ENCODE results near the gene MLX. TPM values are rescaled to one million over a fixed set of nuclear protein-coding genes. Genes with fewer than 3 reads are reported as not detected.

Gene MLX
- total RNA-seq, 1 experiment from 2014 or later: 45.3 TPM

DNA sequence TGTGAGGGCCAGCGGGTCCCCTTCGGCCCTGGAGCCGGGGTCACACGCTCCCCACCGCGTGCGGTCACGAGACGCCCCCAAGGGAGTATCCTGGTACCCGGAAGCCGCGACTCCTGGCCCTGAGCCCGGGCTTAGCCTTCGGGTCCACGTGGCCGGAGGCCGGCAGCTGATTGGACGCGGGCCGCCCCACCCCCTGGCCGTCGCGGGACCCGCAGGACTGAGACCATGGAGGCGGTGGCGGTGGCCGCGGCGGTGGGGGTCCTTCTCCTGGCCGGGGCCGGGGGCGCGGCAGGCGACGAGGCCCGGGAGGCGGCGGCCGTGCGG lies 30.9 kb upstream of the MLX start, which contains the start of gene NAGLU:
TSS of gene NAGLU (plus strand) at position 194 of the 324 bp plus-strand sequence. CDS start at position 226, 32 bp downstream.
- Histone ChIP-seq H3K9ac (ENCODE audit: extremely low read depth, insufficient read length, low read length) (peak within 1 kb of the TSS; percentile 20), H4K8ac (replicated peaks; ENCODE audit: insufficient read length, low read depth, low read length) (no peak within 1 kb of the TSS), H3K79me2 (ENCODE audit: insufficient read depth, low read length) (no peaks in the 10 kb centered on the region), H3K4ac (ENCODE audit: low read depth, low read length) (no peak within 1 kb of the TSS), H4K5ac (ENCODE audit: insufficient read length, low read depth, low read length) (no peak within 1 kb of the TSS), H2BK120ac (ENCODE audit: low read depth, low read length, poor library complexity, severe bottlenecking) (no peak within 1 kb of the TSS), H3K4me2 (ENCODE audit: insufficient read depth, insufficient read length, low read length) (peak within 1 kb of the TSS; percentile 61), H3K79me1 (ENCODE audit: insufficient read depth, low read depth, low read length, poor library complexity, severe bottlenecking) (no peaks in the 10 kb centered on the region), H4K20me1 (ENCODE audit: control insufficient read depth, insufficient read depth, insufficient read length) (no peaks in the 10 kb centered on the region), H3K14ac (ENCODE audit: insufficient read depth, low read length) (no peak within 1 kb of the TSS; the same call in 1 of the 2 replicates), H3K4me1 (ENCODE audit: insufficient read depth, low read length) (no peaks in the 10 kb centered on the region; the same call in 1 of the 2 replicates), H2BK12ac (ENCODE audit: insufficient read length, low read depth, low read length) (no peak within 1 kb of the TSS), H3K56ac (ENCODE audit: insufficient read length, low read depth, low read length) (no peak within 1 kb of the TSS), H3K9me3 (ENCODE audit: control insufficient read depth, low read depth, low read length) (no peaks in the 10 kb centered on the region), H3K23me2 (ENCODE audit: insufficient read length, low read depth, low read length, poor library complexity, severe bottlenecking) (peaks cover 9% of the 10 kb centered on the region), H4K91ac (ENCODE audit: insufficient read length, low read depth, low read length) (no peak within 1 kb of the TSS), H3K27me3 (ENCODE audit: insufficient read depth, low read length) (no peaks in the 10 kb centered on the region), H2BK5ac (ENCODE audit: insufficient read length, low read length) (no peak within 1 kb of the TSS), H3K23ac (ENCODE audit: insufficient read length, low read depth, low read length) (no peak within 1 kb of the TSS), H3K18ac (ENCODE audit: insufficient read length, low read depth, low read length) (no peak within 1 kb of the TSS), H3T11ph (ENCODE audit: low read length) (no peak within 1 kb of the TSS), H2BK20ac (ENCODE audit: low read depth, low read length, poor library complexity, severe bottlenecking) (no peak within 1 kb of the TSS), H2AFZ (ENCODE audit: low read length) (no peak within 1 kb of the TSS), H3K27ac (ENCODE audit: insufficient read length, low read depth, low read length) (no peak within 1 kb of the TSS), H2BK15ac (ENCODE audit: low read depth, low read length) (no peak within 1 kb of the TSS), H2AK5ac (ENCODE audit: insufficient read length, low read length) (no peak within 1 kb of the TSS)
- Mint-ChIP-seq H3K4me3 (peak within 1 kb of the TSS; percentile 77 to 86), H3K27ac (peak within 1 kb of the TSS; percentile 68 to 87 (median 79); a peak in 5 of 7 replicates), H3K36me3 (ENCODE audit: insufficient read depth in 1 of 3, low read depth in 3 of 3) (peaks cover 0 to 17% (median 10%) of the 10 kb centered on the region in 3 experiments; a peak in 5 of 7 replicates), H3K27me3 (ENCODE audit: low read depth) (peaks cover 29% of the 10 kb centered on the region), H3K4me1 (peaks cover 11 to 19% of the 10 kb centered on the region in 2 experiments), H3K9me3 (no peaks in the 10 kb centered on the region)
- peak; percentile 95 for DNase-seq
- TF ChIP-seq, protein P1, sequence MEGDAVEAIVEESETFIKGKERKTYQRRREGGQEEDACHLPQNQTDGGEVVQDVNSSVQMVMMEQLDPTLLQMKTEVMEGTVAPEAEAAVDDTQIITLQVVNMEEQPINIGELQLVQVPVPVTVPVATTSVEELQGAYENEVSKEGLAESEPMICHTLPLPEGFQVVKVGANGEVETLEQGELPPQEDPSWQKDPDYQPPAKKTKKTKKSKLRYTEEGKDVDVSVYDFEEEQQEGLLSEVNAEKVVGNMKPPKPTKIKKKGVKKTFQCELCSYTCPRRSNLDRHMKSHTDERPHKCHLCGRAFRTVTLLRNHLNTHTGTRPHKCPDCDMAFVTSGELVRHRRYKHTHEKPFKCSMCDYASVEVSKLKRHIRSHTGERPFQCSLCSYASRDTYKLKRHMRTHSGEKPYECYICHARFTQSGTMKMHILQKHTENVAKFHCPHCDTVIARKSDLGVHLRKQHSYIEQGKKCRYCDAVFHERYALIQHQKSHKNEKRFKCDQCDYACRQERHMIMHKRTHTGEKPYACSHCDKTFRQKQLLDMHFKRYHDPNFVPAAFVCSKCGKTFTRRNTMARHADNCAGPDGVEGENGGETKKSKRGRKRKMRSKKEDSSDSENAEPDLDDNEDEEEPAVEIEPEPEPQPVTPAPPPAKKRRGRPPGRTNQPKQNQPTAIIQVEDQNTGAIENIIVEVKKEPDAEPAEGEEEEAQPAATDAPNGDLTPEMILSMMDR (conservative IDR thresholded peaks at IDR 0.05): no peak
- WGBS (ENCODE audit: extremely low coverage, insufficient read length, low lambda C conversion rate): no CpG with 5 or more reads among the region's 40 CpGs
